ENCODE measurements around the gene SVEP1.
"Not testable (repeated sequence)": the region's sequence is repeated elsewhere in the genome, so short reads cannot be mapped to it uniquely, and the experiment has no call there.

SVEP1 gene

DNA sequence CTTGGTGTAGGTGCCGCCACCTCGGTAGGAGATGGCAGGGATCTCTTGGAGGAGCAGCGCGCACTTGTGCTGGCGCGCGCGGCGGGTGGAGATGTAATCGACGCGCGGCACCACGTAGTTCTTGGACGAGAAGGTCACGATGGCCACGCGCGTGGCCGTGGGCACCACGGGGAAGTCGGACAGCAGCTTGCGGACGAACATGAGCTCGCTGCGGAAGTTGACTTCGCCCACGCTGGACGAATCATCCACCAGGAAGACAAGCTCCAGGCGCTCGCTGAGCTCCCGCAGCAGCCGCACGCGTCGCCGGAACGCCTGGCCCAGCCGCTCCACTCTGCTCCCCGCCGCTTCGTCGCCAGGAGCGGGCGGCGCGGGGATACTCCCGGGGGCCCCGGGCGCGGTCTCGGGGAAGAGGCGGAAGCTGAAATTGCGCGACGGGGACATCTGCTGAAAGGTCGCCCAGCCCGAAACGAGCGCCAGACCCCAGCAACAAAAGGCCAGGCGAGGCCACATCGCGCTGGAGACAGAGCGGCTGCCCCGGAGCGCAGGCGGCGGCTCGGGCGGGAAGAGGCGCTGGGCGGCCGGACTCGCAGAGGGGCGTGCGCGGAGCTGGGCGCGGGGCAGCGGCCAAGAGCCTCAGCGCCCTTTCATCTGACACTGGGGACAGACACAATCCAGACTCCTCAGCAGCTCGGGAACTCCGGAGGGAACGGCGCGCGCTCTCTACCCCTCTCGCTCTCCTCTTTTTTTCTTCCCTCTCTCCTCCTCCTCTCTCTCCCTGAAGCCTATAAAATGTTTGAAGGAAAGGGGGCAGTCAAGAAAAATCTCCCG lies at the start of gene SVEP1:
Gene SVEP1 (minus strand): TSS at position 708 of the 828 bp plus-strand sequence. CDS start 198 bp downstream, at position 510.
- ATAC-seq: no peak
- H3K36me3 Mint-ChIP-seq: no peaks in the 10 kb centered on the region
- no peak within 1 kb of the TSS for H3K27ac Mint-ChIP-seq
- DNase-seq (ENCODE audit: low spot score in 2 of 2): no peak
- no peaks in the 10 kb centered on the region for H3K9me3 Mint-ChIP-seq
- H3K4me1 Mint-ChIP-seq: no peaks in the 10 kb centered on the region
- H3K4me3 Mint-ChIP-seq: no peak within 1 kb of the TSS

- ATAC-seq (peak; percentile 96), DNase-seq (ENCODE audit: low spot score in 2 of 2) (no peak)
- H3K4me1 Mint-ChIP-seq: peaks cover 8% of the 10 kb centered on the region
- no peaks in the 10 kb centered on the region for H3K9me3 Mint-ChIP-seq
- H3K36me3 Mint-ChIP-seq: no peaks in the 10 kb centered on the region
- no peak overlapping the region for H3K27ac Mint-ChIP-seq
- no peak overlapping the region for H3K4me3 Mint-ChIP-seq
These were observed 46.7 kb upstream of the SVEP1 start for GRCh38 chr9:110626101-110626829.

GRCh38 chr9:110623462-110624025 lies 44.0 kb upstream of the SVEP1 start:
- H3K27ac Mint-ChIP-seq: no peak overlapping the region
- H3K9me3 Mint-ChIP-seq: no peaks in the 10 kb centered on the region
- ATAC-seq (no peak), DNase-seq (ENCODE audit: low spot score in 2 of 2) (no peak)
- no peak overlapping the region for H3K4me3 Mint-ChIP-seq
- no peaks in the 10 kb centered on the region for H3K36me3 Mint-ChIP-seq
- peaks cover 8% of the 10 kb centered on the region for H3K4me1 Mint-ChIP-seq

DNA sequence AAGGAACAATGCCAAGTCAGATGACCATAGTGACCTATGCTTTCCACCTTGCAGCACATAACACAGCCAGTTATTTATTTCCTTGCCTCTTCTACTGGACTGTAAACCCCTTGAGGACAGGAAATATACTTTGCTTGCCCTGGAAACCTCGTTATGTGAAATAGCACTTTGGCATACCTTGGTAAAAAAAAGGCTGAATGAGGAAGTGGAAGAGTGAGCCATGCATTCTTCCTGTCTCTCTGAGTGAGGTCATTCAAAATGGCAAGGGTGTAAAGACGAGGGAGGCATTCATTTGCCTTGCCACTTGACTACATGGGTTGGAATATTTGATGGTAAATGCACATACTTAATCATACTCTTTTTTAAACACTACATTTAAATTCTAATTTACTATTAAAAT lies 42.8 kb upstream of the SVEP1 start:
- Mint-ChIP-seq H3K9me3 (no peaks in the 10 kb centered on the region), H3K4me3 (no peak overlapping the region), H3K4me1 (peaks cover 8% of the 10 kb centered on the region), H3K27ac (no peak overlapping the region), H3K36me3 (no peaks in the 10 kb centered on the region)
- no peak for DNase-seq (ENCODE audit: low spot score in 2 of 2)
- no peak for ATAC-seq

- no peaks in the 10 kb centered on the region for H3K4me1 Mint-ChIP-seq
- ATAC-seq (no peak), DNase-seq (ENCODE audit: low spot score in 2 of 2) (no peak)
- peaks cover 3% of the 10 kb centered on the region for H3K9me3 Mint-ChIP-seq
- no peak overlapping the region for H3K27ac Mint-ChIP-seq
- no peak overlapping the region for H3K4me3 Mint-ChIP-seq
- no peaks in the 10 kb centered on the region for H3K36me3 Mint-ChIP-seq
These were observed 41.2 kb upstream of the SVEP1 start for GRCh38 chr9:110620726-110621125.

GRCh38 chr9:110619831-110620230 lies 40.3 kb upstream of the SVEP1 start:
- Mint-ChIP-seq H3K27ac (no peak overlapping the region), H3K4me3 (no peak overlapping the region), H3K4me1 (no peaks in the 10 kb centered on the region), H3K9me3 (peaks cover 3% of the 10 kb centered on the region), H3K36me3 (no peaks in the 10 kb centered on the region)
- no peak for DNase-seq (ENCODE audit: low spot score in 2 of 2)
- ATAC-seq: no peak

DNA sequence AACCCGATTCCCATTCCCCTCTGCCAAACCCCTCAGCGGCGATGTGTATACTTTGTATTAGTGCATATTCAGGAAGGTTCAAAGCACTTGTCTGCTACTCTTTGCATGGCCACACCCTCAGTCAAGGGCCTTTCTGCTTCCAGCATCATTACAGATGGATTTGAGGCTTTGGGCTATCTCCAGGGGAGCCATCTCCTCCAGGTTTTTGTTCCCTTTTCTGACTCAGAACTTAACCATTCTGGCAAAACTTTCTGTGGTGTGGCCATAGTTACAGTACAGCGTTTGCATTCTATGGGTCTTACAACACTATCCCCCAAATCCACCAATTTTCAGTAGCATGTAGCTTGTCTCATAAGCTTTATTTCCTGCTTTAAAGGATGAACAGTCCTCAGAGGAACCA lies 36.0 kb upstream of the SVEP1 start:
- no peak for ATAC-seq
- H3K4me3 Mint-ChIP-seq: no peak overlapping the region
- no peak overlapping the region for H3K27ac Mint-ChIP-seq
- DNase-seq (ENCODE audit: low spot score in 2 of 2): no peak
- H3K9me3 Mint-ChIP-seq: peaks cover 7% of the 10 kb centered on the region
- no peaks in the 10 kb centered on the region for H3K4me1 Mint-ChIP-seq
- no peaks in the 10 kb centered on the region for H3K36me3 Mint-ChIP-seq

DNA sequence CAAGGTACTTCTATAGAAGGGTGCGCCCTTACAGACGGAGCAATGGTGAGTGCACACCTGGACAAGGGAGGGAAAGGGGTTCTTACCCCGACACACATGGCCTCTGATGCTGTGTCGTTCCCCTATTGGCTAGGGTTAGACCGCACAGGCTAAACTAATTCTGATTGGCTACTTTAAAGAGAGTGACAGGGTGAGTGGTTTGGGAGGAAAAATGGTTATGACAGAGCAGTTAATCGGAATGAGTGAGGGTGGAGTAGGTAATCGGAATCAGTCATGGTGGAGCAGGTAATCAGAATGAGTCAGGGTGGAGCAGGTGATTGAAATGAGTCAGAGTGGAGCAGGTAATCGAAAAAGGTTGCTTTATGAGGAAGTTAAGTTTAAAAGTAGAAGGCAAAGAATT lies 35.0 kb upstream of the SVEP1 start:
- not testable (repeated sequence) for DNase-seq (ENCODE audit: low spot score in 2 of 2); H3K4me3 Mint-ChIP-seq; ATAC-seq; H3K4me1 Mint-ChIP-seq; H3K9me3 Mint-ChIP-seq; H3K36me3 Mint-ChIP-seq; H3K27ac Mint-ChIP-seq

DNA sequence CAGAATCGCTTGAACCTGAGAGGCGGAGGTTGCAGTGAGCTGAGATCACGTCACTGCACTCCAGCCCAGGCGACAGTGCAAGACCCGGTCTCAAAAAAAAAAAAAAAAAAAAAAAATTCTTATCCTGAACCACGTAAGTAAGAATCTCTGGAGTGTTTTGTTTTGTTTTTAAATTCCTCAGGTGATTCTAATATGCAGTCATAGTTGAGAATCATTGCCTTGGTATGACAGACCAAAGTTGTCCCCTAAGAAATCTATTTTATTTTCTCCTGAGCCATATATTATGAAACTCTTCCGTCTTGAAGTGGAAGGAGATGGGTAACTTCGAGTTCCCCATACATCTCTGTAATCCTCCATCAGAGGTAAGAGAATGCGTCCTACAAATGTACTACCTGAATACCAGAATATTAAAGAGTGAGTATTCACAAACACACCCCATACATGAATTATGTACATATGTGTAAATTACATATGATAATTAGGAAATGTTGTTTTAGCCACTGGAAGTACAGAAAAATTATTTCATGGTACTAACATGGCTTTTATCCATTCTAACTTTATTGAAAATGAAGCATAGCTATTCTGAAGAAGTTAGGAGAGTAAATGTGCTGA lies 26.7 kb upstream of the SVEP1 start:
- H3K4me3 Mint-ChIP-seq: no peak overlapping the region
- H3K9me3 Mint-ChIP-seq: peaks cover 2% of the 10 kb centered on the region
- no peak for ATAC-seq
- H3K36me3 Mint-ChIP-seq: no peaks in the 10 kb centered on the region
- no peaks in the 10 kb centered on the region for H3K4me1 Mint-ChIP-seq
- no peak overlapping the region for H3K27ac Mint-ChIP-seq
- DNase-seq (ENCODE audit: low spot score in 2 of 2): no peak

- H3K36me3 Mint-ChIP-seq: no peaks in the 10 kb centered on the region
- H3K27ac Mint-ChIP-seq: no peak overlapping the region
- ATAC-seq (no peak), DNase-seq (ENCODE audit: low spot score in 2 of 2) (no peak)
- H3K9me3 Mint-ChIP-seq: peaks cover 2% of the 10 kb centered on the region
- no peaks in the 10 kb centered on the region for H3K4me1 Mint-ChIP-seq
- H3K4me3 Mint-ChIP-seq: no peak overlapping the region
These were observed 26.0 kb upstream of the SVEP1 start for GRCh38 chr9:110605565-110605964.

DNA sequence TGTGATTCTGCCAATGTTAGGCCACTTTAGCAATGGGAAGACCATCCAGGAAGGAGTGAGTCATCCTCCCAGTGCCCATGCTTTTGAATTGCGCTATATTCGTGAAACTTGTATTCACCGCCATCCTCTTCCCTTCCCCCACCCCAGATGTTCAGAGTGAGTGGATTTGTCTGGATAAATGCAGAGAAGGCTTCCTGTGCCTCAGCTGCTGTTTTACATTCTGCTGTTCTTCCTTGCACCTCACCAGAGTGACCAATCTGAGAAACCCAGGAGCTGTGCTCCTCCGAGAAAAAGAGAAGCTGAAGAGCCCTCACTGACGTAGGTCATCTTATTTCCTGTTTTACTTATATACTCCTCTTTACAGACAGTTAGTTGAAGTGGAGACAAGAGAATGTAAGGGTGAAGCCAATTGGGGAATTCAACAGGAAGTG lies 24.6 kb upstream of the SVEP1 start:
- H3K4me3 Mint-ChIP-seq: no peak overlapping the region
- DNase-seq (ENCODE audit: low spot score in 2 of 2) (no peak), ATAC-seq (no peak)
- peaks cover 2% of the 10 kb centered on the region for H3K9me3 Mint-ChIP-seq
- no peak overlapping the region for H3K27ac Mint-ChIP-seq
- no peaks in the 10 kb centered on the region for H3K36me3 Mint-ChIP-seq
- no peaks in the 10 kb centered on the region for H3K4me1 Mint-ChIP-seq

DNA sequence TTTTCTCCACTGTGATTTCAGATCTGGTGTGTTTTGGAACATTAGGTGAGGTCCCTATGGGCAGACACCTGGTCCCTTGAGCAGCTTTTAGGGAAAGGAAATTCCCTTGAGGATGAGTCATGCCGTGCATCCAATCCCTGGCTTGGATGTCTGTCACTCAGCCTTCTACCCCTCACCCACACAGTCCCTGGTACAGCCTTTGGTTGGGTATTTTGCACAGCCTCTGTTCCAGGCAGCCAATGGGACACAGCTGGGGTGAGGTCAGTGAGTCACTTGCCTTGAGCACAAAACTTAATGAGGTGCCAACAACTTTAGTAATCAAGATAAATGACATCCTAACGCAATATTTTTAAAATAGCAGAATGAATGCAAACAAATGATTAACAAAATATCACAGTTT lies 22.7 kb upstream of the SVEP1 start:
- Mint-ChIP-seq H3K27ac (no peak overlapping the region), H3K36me3 (no peaks in the 10 kb centered on the region), H3K9me3 (peaks cover 8% of the 10 kb centered on the region), H3K4me1 (no peaks in the 10 kb centered on the region), H3K4me3 (no peak overlapping the region)
- no peak for ATAC-seq
- DNase-seq (ENCODE audit: low spot score in 2 of 2): no peak

- Mint-ChIP-seq H3K4me3 (no peak overlapping the region), H3K36me3 (no peaks in the 10 kb centered on the region), H3K9me3 (peaks cover 9% of the 10 kb centered on the region), H3K4me1 (no peaks in the 10 kb centered on the region), H3K27ac (no peak overlapping the region)
- no peak for ATAC-seq
- DNase-seq (ENCODE audit: low spot score in 2 of 2): no peak
These were observed 21.6 kb upstream of the SVEP1 start for GRCh38 chr9:110601098-110601497.

GRCh38 chr9:110599468-110599867 lies 19.9 kb upstream of the SVEP1 start:
- Mint-ChIP-seq H3K27ac (no peak overlapping the region), H3K9me3 (peaks cover 9% of the 10 kb centered on the region), H3K36me3 (no peaks in the 10 kb centered on the region), H3K4me3 (no peak overlapping the region), H3K4me1 (no peaks in the 10 kb centered on the region)
- DNase-seq (ENCODE audit: low spot score in 2 of 2): no peak
- ATAC-seq: no peak

DNA sequence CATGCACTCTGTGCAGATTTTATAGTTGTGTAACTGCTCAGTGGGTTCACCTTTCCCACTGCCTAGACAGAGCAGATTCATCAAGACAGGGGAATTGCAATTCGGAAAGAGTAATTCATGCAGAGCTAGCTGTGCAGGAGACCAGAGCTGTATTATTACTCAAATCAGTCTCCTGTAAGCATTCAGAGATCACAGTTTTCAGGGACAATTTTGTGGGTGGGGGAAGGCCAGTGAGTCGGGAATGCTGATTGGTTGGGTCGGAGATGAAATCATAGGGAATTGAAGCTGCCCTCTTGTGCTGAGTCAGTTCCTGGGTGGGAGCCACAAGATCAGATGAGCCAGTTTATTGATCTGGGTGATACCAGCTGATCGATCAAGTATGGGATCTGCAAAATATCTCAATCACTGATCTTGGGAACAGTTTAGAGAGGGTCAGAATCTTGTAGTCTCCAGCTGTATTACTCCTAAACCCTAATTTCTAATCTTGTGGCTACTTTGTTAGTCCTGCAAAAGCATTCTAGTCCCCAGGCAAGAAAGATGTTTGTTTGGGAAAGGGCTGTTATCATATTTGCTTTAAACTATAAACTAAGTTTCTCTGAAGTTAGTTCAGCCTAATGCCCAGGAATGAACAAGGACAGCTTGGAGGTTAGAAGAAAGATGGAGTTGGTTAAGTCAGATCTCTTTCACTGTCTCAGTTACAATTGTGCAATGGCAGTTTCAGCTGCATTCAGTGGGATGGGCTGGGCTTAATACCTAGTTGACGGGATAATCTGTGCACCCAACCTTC lies 12.7 kb upstream of the SVEP1 start:
- ATAC-seq: no peak
- no peak overlapping the region for H3K4me3 Mint-ChIP-seq
- no peak for DNase-seq (ENCODE audit: low spot score in 2 of 2)
- H3K9me3 Mint-ChIP-seq: peaks cover 12% of the 10 kb centered on the region
- no peaks in the 10 kb centered on the region for H3K36me3 Mint-ChIP-seq
- H3K4me1 Mint-ChIP-seq: no peaks in the 10 kb centered on the region
- H3K27ac Mint-ChIP-seq: no peak overlapping the region

Measured in stimulated activated effector memory CD8-positive, alpha-beta T cell treated with anti-CD3 and anti-CD28 coated beads, Interleukin-12 subunit alpha, Interleukin-12 subunit beta, amount 100 ng/mL, for 72 hours (primary cell).